ENCODE results near the gene C11orf91. TPM values are rescaled to one million over a fixed set of nuclear protein-coding genes. Genes with fewer than 3 reads are reported as not detected.
A peak's percentile ranks its signal among the peaks of the same experiment; 100 is the strongest.

Gene C11orf91
- total RNA-seq, 1 donor from 2014 or later, result 0.69 TPM

DNA sequence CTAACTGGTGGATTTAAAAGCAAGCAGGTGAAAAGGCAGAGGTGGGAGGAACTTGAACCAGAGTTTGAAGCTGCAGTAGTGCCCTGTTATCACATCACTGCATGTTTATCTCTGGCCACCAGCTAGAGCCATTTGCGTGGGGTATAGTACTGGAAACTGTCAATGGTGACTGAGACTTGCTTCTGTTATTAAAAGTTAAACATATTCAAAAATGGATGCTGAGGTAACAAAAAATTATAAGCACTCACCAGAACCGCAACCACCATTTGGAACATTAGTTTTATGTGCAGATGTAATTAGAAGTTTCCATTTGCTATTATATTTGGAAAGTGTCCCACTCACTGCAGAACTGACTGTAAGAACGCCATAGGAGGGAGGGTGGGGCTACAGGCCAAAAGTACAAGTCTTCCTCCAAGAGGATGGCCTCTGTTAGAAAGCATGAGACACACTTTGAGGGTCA, 36.8 kb upstream of the C11orf91 start:
- H3K27ac Mint-ChIP-seq, result peak overlapping the region; percentile 98
- H3K4me3 Mint-ChIP-seq (ENCODE audit: low read depth), result peak overlapping the region; percentile 90
- TF ChIP-seq, protein P1, sequence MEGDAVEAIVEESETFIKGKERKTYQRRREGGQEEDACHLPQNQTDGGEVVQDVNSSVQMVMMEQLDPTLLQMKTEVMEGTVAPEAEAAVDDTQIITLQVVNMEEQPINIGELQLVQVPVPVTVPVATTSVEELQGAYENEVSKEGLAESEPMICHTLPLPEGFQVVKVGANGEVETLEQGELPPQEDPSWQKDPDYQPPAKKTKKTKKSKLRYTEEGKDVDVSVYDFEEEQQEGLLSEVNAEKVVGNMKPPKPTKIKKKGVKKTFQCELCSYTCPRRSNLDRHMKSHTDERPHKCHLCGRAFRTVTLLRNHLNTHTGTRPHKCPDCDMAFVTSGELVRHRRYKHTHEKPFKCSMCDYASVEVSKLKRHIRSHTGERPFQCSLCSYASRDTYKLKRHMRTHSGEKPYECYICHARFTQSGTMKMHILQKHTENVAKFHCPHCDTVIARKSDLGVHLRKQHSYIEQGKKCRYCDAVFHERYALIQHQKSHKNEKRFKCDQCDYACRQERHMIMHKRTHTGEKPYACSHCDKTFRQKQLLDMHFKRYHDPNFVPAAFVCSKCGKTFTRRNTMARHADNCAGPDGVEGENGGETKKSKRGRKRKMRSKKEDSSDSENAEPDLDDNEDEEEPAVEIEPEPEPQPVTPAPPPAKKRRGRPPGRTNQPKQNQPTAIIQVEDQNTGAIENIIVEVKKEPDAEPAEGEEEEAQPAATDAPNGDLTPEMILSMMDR (IDR thresholded peaks at IDR 0.05; ENCODE audit: unreplicated experiment), result no peak
- peaks cover 10% of the 10 kb centered on the region for H3K36me3 Mint-ChIP-seq (ENCODE audit: insufficient read depth)
- no peak for DNase-seq (ENCODE audit: low spot score, unreplicated experiment)
- peaks cover 5% of the 10 kb centered on the region for H3K27me3 Mint-ChIP-seq
- H3K4me1 Mint-ChIP-seq (ENCODE audit: low read depth), result peaks cover 21% of the 10 kb centered on the region
- H3K9me3 Mint-ChIP-seq (ENCODE audit: low read depth), result no peaks in the 10 kb centered on the region

DNA sequence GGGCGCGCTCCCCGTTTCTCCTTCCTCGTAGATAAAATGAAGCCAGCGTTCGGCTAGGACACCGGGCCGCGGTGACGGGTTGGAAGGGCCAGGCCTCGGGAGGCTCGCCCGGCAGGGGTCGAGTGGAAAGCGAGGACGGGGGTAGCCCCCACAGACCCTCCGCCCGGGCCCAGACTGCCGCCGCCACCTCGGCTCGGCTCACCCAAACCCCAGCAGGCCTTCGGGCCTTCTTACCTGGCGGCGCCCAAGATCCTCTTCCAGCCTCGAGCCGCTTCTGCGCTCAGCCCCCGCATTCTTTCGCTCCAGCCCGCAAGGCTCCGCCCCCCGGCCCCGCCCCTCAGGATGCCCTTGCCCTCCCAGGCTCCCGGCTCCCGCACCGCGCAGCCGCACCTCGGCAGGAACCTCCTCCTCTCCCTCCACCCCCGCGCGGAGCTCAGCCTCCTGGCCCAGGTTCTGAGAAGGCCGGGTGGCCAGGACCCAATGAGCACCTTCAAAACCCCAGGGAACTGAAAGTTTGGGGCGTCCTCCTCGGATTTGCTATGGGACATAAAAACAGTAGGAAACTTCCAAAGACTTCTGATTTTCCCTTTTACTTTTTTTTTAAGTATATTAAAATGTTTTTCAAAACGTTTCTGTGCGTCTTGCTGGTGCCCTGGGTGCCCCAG, 35.7 kb upstream of the C11orf91 start, which contains the start of gene CD59:
Gene CD59, minus strand, starts transcription at position 276 of the 665 bp plus-strand sequence. CDS start 13,978 bp downstream, outside the sequence.
- H3K27ac Mint-ChIP-seq, result peak within 1 kb of the TSS; percentile 98

DNA sequence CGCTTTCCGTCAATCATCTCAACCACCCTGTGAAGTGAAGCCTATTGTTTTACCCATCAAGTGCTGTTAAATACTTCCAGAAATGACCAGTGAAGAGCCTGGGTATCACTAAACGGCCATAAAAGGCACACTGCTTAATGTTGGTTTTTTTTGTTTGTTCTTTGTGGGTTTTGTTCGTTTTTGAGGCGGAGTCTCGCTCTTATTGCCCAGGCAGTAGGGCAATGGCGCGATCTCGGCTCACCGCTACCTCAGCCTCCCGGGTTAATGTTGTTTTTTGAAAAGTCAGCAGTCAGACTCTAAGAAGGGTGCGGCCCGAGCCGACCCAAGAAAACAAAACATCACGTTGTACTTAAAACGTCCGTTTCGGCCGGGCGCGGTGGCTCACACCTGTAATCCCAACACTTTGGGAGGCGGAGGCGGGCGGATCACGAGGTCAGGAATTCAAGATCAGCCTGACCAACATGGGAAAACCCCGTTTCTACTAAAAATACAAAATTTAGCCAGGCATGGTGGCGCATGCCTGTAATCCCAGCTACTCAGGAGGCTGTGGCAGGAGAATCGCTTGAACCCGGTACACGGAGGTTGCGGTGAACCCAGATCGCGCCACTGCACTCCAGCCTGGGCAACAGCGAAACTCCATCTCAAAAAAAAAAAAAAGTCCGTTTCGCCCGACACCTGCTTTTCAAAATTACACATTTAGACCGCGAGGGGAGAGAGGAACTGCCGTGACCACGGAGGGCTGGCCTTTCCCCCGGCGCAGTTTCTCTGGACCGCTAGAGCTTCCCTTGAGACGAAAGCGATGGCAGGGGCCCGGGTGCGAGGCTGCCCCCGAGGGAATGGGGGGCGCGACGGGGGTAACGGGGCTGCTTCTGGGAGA, 34.9 kb upstream of the C11orf91 start:
- H3K27me3 Mint-ChIP-seq, result peaks cover 5% of the 10 kb centered on the region
- peak overlapping the region; percentile 98 for H3K27ac Mint-ChIP-seq
- no peaks in the 10 kb centered on the region for H3K9me3 Mint-ChIP-seq (ENCODE audit: low read depth)
- peaks cover 11% of the 10 kb centered on the region for H3K36me3 Mint-ChIP-seq (ENCODE audit: insufficient read depth)
- DNase-seq (ENCODE audit: low spot score, unreplicated experiment), result peak; percentile 30
- TF ChIP-seq, protein P1 (IDR thresholded peaks at IDR 0.05; ENCODE audit: unreplicated experiment), result peak; percentile 25
- peaks cover 23% of the 10 kb centered on the region for H3K4me1 Mint-ChIP-seq (ENCODE audit: low read depth)
- peak overlapping the region; percentile 90 for H3K4me3 Mint-ChIP-seq (ENCODE audit: low read depth)

More for the DNA sequence above, 35.7 kb upstream of the C11orf91 start, which contains the start of gene CD59:
- TF ChIP-seq, protein P1 (IDR thresholded peaks at IDR 0.05; ENCODE audit: unreplicated experiment), result no peak
- peaks cover 10% of the 10 kb centered on the region for H3K36me3 Mint-ChIP-seq (ENCODE audit: insufficient read depth)
- H3K4me1 Mint-ChIP-seq (ENCODE audit: low read depth), result peaks cover 23% of the 10 kb centered on the region
- peak; percentile 96 for DNase-seq (ENCODE audit: low spot score, unreplicated experiment)
- peaks cover 5% of the 10 kb centered on the region for H3K27me3 Mint-ChIP-seq
- no peaks in the 10 kb centered on the region for H3K9me3 Mint-ChIP-seq (ENCODE audit: low read depth)
- H3K4me3 Mint-ChIP-seq (ENCODE audit: low read depth), result peak within 1 kb of the TSS; percentile 90

DNA sequence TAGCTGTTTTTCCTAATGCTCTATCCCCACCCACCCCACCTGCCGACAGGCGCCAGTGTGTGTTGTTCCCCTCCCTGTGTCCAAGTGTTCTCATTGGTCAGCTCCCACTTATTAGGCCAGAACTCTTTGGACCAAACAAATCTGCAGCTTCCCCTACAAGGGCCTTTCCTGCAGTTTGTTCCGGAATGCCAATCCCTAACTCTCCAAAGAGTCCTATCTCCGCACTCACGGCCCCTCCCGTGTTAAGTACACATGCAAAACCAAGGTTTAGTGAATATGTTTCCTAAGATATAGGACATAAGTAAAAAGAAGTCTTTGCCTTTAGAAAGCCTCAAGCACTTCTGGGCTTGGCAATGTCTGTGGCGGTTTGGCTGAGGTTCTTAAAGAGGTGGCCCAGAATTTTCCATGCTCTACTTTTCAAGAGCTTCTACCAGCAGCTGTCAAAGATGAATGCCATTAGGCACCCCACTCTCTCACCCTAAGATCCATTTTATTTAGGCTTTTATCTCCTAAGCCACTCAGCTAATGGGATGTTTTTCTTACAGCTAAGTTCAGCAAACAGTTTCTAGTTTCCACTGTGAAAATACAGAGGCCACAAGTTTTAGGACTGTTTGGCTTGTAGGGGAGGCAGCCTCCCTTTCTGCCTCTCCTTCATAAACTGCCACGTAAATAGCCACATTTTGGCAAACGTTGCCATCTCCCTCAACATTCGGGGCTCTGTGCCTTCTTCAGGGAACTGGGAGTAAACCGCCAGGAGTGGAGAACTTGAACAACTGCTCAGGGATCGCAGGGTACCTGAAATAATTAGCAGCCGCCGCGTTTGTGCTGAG, 34.0 kb upstream of the C11orf91 start:
- peak overlapping the region; percentile 98 for H3K27ac Mint-ChIP-seq
- H3K36me3 Mint-ChIP-seq (ENCODE audit: insufficient read depth), result peaks cover 11% of the 10 kb centered on the region
- TF ChIP-seq, protein P1 (IDR thresholded peaks at IDR 0.05; ENCODE audit: unreplicated experiment), result no peak
- peaks cover 5% of the 10 kb centered on the region for H3K27me3 Mint-ChIP-seq
- H3K4me1 Mint-ChIP-seq (ENCODE audit: low read depth), result peaks cover 23% of the 10 kb centered on the region
- DNase-seq (ENCODE audit: low spot score, unreplicated experiment), result no peak
- no peaks in the 10 kb centered on the region for H3K9me3 Mint-ChIP-seq (ENCODE audit: low read depth)
- peak overlapping the region; percentile 90 for H3K4me3 Mint-ChIP-seq (ENCODE audit: low read depth)
